Activated naive CD8-positive, alpha-beta T cell (primary cell): Measurements from ENCODE around the gene ASTN2.
"Not testable (repeated sequence)": the region's sequence is repeated elsewhere in the genome, so short reads cannot be mapped to it uniquely, and the experiment has no call there.

ENCODE experiments used
- H3K27ac Mint-ChIP-seq: one replicate; pipeline ENCODE4 v1.8.0; 2021; ENCODE audit warnings: mixed read lengths
- H3K27me3 Mint-ChIP-seq: one replicate; pipeline ENCODE4 v1.8.0; 2021; ENCODE audit warnings: mixed read lengths
- H3K36me3 Mint-ChIP-seq: one replicate; pipeline ENCODE4 v1.8.0; 2021; ENCODE audit warnings: mixed read lengths
- H3K4me1 Mint-ChIP-seq: one replicate; pipeline ENCODE4 v1.8.0; 2021; ENCODE audit warnings: low read depth, mixed read lengths
- H3K4me3 Mint-ChIP-seq: one replicate; pipeline ENCODE4 v1.8.0; 2021; ENCODE audit warnings: mild to moderate bottlenecking, mixed read lengths
- H3K9me3 Mint-ChIP-seq: one replicate; pipeline ENCODE4 v1.8.0; 2021; ENCODE audit warnings: low read depth, mixed read lengths

The ASTN2 gene

DNA sequence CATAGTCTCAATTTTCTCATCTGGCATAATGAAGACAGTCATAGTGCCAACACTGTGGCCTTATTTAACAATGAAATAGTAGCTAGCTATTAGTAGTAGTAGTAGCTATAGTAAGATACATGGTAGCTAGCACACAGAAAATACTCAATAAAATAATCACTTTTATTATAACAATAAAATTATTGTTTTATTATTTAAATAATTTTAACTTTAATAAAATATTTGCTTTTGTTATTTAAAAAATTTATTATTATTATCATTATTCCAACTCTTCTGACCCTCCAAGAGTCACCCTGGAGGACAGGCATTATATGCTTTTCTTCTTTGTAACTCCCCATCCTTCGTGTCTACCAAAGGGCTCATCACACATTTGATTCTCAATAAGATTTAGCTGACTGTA, 475.7 kb downstream of the ASTN2 start:
- H3K4me1 Mint-ChIP-seq = no peaks in the 10 kb centered on the region
- H3K27ac Mint-ChIP-seq = no peak overlapping the region

DNA sequence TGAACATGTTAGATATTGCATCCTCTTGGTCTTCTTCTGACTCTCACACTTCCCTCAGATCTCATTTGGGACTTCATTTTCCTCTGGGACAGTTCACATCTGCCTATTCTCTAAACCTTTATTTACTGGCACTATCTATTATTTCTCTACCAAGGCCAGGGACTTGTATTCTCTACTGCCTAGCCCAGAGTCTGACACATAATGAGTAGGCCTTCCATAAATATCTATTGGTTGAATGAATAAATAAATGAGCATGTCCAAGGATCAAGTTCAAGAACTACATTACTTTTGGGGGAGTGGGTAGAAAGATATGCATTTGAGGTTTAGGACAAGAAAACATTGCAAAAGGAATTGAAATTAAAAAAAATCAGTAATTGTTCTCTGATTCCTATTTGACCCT, 477.5 kb downstream of the ASTN2 start:
- Mint-ChIP-seq H3K4me1 (no peaks in the 10 kb centered on the region), H3K9me3 (peaks cover 4% of the 10 kb centered on the region), H3K36me3 (no peaks in the 10 kb centered on the region), H3K4me3 (no peak overlapping the region), H3K27me3 (no peaks in the 10 kb centered on the region), H3K27ac (no peak overlapping the region)

More for the DNA sequence above, 475.7 kb downstream of the ASTN2 start:
- no peak overlapping the region for H3K4me3 Mint-ChIP-seq
- H3K9me3 Mint-ChIP-seq = peaks cover 4% of the 10 kb centered on the region
- H3K36me3 Mint-ChIP-seq = no peaks in the 10 kb centered on the region
- peaks cover 4% of the 10 kb centered on the region for H3K27me3 Mint-ChIP-seq

DNA sequence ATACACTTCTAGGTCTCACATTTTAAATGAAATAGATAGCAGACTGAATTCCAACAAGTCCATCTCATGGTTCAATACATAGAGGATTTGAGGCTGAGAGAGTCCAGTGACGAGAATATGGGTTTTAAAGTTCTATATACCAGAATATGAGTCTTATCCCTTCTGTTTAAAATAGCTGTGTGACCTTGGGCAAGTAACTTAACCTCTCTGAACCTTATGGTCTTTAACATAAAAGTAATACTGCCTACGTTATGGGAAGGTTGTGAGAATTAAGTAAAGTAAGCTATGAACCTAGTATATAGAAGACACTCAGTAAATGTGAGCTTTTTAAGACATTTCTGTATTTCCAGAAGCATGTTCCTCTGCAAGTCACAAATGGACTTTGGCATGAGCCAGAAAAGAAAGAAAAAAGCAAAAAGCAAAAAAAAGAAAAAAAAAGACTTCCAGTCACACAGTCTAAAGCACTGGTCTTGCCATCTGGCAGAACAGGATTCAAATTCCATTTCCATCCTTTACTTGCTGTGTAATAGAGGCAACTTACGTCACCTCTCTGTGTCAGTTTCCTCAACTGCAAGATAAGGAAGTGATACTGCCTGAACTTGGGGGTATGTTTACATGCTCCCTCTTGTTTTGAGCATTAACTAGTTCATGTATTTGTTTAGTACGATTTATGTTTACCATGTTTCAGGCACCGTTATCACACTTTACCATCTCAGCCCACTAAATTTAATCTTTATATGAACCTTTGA, 479.5 kb downstream of the ASTN2 start:
- no peak overlapping the region for H3K4me3 Mint-ChIP-seq
- peaks cover 4% of the 10 kb centered on the region for H3K9me3 Mint-ChIP-seq

DNA sequence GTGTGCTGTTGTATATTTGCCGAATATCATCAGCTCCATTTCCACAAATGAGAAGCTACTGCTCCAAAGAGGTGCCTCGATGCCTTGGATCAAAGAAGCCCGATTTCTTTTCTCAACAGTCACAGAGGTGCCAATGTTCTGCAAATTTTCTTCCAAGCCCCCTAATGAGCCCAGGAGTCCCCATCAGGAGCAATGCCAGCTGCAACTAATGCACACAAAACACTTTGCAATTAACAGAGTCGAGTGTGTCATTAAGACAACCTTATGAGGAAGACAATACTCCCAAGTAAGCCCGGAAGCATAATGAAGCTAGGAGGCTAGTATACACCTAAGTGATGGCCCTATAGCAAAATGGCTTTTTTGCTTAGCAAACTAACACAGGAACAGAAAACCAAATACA, 480.7 kb downstream of the ASTN2 start:
- H3K9me3 Mint-ChIP-seq = peaks cover 4% of the 10 kb centered on the region
- H3K27ac Mint-ChIP-seq = no peak overlapping the region
- no peaks in the 10 kb centered on the region for H3K4me1 Mint-ChIP-seq
- H3K36me3 Mint-ChIP-seq = no peaks in the 10 kb centered on the region
- H3K4me3 Mint-ChIP-seq = no peak overlapping the region
- H3K27me3 Mint-ChIP-seq = peaks cover 2% of the 10 kb centered on the region

More for the DNA sequence above, 479.5 kb downstream of the ASTN2 start:
- H3K27ac Mint-ChIP-seq = no peak overlapping the region
- H3K36me3 Mint-ChIP-seq = no peaks in the 10 kb centered on the region
- no peaks in the 10 kb centered on the region for H3K4me1 Mint-ChIP-seq
- H3K27me3 Mint-ChIP-seq = peaks cover 2% of the 10 kb centered on the region

DNA sequence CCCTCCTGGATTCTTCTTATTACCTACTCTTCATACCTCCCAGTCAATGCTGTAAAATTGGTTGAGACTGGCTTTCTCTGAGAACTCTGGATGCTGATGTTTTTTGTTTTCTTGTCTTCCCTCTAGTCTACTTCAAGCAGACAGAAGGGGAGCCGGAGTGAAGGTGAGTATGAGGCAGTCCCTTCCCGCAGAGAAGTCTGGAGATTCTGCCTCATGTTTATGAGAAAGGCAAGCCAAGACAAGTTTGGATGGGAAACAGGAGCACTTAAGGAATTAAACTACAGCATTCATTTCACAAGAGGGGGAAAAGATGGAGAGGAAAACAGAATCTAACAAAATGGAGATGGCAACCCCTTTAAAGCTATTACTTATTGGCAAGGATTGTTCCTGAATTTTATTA, 481.6 kb downstream of the ASTN2 start:
- no peak overlapping the region for H3K4me3 Mint-ChIP-seq
- H3K9me3 Mint-ChIP-seq = peaks cover 4% of the 10 kb centered on the region
- no peaks in the 10 kb centered on the region for H3K36me3 Mint-ChIP-seq
- H3K27ac Mint-ChIP-seq = no peak overlapping the region
- peaks cover 2% of the 10 kb centered on the region for H3K27me3 Mint-ChIP-seq
- H3K4me1 Mint-ChIP-seq = no peaks in the 10 kb centered on the region

DNA sequence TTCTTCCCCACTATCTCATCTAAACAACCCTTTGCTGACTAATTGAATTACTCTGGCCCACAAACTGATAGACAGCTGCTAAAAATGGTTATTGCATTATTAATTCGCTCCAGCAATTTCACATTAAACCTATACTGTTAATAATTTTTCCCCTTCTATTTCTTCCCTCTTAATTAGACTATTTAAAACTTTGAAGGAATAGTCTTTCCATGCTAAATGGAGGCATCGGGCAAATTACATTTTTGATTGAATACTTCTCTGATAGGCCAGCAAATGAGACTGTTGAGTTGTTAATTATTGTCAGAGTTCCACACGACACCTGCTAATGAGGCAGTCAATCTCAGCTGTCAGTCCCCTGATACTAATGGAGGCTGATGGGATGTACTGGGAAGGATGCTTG, 485.2 kb downstream of the ASTN2 start:
- Mint-ChIP-seq H3K27ac (no peak overlapping the region), H3K4me1 (no peaks in the 10 kb centered on the region), H3K9me3 (no peaks in the 10 kb centered on the region), H3K4me3 (no peak overlapping the region), H3K27me3 (peaks cover 2% of the 10 kb centered on the region), H3K36me3 (no peaks in the 10 kb centered on the region)

DNA sequence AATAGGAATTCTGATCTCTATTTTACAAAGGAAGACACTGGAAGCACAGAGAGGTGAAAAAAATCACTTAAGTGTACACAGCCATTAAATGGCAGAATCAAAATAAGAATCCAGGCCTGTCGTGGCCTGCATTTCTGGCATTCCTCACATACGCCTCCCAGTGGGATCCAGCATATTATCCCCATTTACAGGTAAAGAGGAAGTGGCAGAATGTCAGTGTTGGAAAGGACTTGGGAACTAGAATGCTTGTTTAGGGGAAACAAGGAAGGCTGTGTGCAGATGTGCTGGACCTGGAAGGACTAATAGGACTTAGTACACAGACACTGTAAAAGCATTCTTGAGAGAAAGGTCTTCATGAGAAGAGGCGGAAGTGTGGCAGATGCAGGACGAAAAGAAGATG, 486.0 kb downstream of the ASTN2 start:
- H3K4me3 Mint-ChIP-seq = no peak overlapping the region
- peaks cover 2% of the 10 kb centered on the region for H3K27me3 Mint-ChIP-seq
- H3K4me1 Mint-ChIP-seq = no peaks in the 10 kb centered on the region
- no peaks in the 10 kb centered on the region for H3K36me3 Mint-ChIP-seq
- no peaks in the 10 kb centered on the region for H3K9me3 Mint-ChIP-seq
- H3K27ac Mint-ChIP-seq = no peak overlapping the region

DNA sequence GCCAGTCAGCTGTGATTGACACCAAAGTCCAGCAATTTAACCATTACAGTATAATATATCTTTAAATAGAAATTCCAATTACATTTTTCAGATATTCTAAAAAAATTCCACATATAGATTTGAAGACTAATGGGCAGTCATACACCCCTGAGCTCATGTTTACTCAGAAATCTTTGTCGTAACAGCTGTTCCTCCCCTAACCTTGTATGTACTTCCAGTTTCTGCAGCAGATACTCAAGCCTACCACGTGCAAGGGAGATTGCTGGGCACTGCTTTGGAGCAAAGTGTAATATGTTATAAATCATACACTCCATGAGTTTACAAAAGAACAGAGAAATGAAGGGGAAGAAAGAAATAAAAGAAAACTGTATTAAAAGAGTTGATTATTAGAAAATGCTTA, 486.6 kb downstream of the ASTN2 start:
- Mint-ChIP-seq H3K9me3 (no peaks in the 10 kb centered on the region), H3K27ac (no peak overlapping the region), H3K27me3 (peaks cover 2% of the 10 kb centered on the region), H3K36me3 (no peaks in the 10 kb centered on the region), H3K4me1 (no peaks in the 10 kb centered on the region), H3K4me3 (no peak overlapping the region)

DNA sequence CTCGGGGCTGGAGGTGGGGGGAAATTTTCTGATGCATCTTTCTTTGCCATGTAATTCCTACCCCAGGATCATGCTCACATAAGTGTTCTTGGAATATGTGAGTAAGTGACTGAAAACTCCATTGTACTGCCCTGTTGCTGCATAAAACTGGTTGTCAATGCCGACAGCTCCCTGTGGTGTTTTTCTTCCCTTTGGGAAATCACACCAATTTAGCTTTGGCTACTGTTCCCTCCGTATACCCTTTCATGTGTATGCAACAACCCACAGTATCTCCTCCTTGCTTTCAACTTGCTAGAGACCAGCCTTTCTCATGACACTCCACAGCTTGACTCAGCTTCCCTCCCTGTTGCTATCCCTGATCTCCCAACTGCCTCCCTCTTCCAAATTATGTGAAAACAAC, 487.1 kb downstream of the ASTN2 start:
- no peak overlapping the region for H3K4me3 Mint-ChIP-seq
- no peak overlapping the region for H3K27ac Mint-ChIP-seq
- no peaks in the 10 kb centered on the region for H3K4me1 Mint-ChIP-seq
- H3K27me3 Mint-ChIP-seq = peaks cover 2% of the 10 kb centered on the region
- no peaks in the 10 kb centered on the region for H3K36me3 Mint-ChIP-seq
- H3K9me3 Mint-ChIP-seq = no peaks in the 10 kb centered on the region

DNA sequence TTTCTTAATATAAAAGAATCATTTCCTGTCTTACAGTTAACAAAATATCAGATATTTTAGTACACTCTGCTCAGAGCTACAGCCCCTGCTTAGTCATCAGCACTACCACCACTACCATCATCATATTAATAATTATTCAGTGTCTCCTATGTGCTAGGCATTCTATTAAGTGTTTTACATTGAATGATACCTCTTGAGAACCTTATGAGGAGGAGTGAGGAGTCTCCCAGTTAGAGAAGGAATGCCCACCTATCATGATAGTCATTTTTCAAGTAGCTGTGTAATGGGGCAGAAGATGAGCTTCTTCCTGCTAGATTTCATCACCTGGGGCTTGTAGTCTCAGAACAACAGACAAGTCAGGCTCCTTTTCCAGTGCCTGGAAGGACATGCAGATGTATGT, 489.7 kb downstream of the ASTN2 start:
- no peaks in the 10 kb centered on the region for H3K36me3 Mint-ChIP-seq
- H3K4me3 Mint-ChIP-seq = no peak overlapping the region
- no peaks in the 10 kb centered on the region for H3K9me3 Mint-ChIP-seq
- H3K27ac Mint-ChIP-seq = no peak overlapping the region
- no peaks in the 10 kb centered on the region for H3K4me1 Mint-ChIP-seq
- peaks cover 1% of the 10 kb centered on the region for H3K27me3 Mint-ChIP-seq

DNA sequence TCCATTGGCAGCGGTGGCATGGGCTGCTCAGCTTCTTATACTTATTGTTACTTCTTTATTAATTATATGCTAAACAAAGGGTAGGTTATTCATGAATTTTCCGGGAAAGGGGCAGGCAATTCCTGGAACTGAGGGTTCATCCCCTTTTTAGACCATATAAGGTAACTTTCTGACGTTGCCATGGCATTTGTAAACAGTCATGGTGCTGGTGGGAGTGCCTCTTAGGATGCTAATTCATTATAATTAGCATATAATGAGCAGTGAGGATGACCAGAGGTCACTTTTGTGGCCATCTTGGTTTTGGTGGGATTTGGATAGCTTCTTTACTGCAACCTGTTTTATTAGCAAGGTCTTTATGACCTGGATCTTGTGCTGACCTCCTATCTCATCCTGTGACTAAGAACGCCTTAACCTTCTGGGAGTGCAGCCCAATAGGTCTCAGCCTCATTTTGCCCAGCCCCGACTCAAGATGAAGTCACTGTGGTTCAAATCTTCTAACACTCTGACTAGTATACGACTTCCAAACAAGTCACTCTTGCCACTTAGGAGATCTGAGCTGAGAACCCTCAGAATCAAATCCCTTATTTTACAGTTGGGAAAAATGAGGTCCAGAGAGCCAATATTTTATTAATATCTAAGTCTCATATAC, 490.3 kb downstream of the ASTN2 start:
- H3K27ac Mint-ChIP-seq = no peak overlapping the region
- no peaks in the 10 kb centered on the region for H3K36me3 Mint-ChIP-seq
- H3K9me3 Mint-ChIP-seq = no peaks in the 10 kb centered on the region
- no peak overlapping the region for H3K4me3 Mint-ChIP-seq
- H3K27me3 Mint-ChIP-seq = peaks cover 1% of the 10 kb centered on the region
- H3K4me1 Mint-ChIP-seq = no peaks in the 10 kb centered on the region

DNA sequence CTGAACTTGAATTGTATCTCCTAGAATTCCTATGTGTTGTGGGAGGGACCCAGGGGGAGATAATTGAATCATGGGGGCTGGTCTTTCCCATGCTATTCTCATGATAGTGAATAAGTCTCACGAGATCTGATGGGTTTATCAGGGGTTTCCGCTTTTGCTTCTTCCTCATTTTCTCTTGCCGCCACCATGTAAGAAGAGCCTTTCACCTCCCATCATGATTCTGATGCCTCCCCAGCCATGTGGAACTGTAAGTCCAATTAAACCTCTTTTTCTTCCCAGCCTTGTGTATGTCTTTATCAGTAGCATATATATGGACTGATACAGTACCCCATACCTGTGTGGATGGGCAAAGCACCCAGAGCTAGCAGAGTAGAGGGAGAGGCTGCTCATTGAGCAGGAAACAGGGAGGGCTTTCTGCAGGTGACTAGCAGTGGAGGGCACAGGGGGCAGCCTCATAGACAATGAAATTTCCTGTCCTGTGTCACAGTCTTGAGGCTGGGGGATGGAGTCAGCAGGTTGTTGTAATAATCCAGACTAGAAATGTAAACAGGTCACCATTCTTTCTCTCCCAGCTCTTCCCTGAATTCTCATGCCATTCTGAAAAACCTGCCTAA, 496.9 kb downstream of the ASTN2 start:
- H3K27ac Mint-ChIP-seq, H3K4me1 Mint-ChIP-seq, H3K36me3 Mint-ChIP-seq, H3K27me3 Mint-ChIP-seq, H3K9me3 Mint-ChIP-seq, H3K4me3 Mint-ChIP-seq: not testable (repeated sequence)

DNA sequence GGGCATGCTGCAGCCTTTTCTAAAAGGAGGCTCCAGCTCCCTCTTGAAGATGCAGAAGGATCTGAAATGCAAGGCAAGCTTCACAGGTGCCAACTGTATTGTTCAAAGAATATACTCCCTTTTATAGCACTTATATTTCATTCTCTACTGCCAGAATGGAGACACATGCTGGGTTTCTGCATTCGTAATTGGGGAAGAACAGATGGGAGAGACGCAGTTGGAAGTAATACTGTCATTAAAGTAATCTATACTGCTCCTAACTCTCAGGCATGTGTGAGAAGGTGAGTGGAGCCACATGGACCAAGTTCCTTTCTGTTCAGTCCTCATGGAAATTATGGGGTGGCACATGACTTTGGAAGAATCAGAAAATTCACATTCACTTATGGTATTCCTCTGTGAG, 501.3 kb downstream of the ASTN2 start:
- H3K9me3 Mint-ChIP-seq = peaks cover 5% of the 10 kb centered on the region
- peaks cover 6% of the 10 kb centered on the region for H3K27me3 Mint-ChIP-seq
- H3K36me3 Mint-ChIP-seq = no peaks in the 10 kb centered on the region
- H3K4me1 Mint-ChIP-seq = no peaks in the 10 kb centered on the region
- H3K4me3 Mint-ChIP-seq = no peak overlapping the region
- H3K27ac Mint-ChIP-seq = no peak overlapping the region

DNA sequence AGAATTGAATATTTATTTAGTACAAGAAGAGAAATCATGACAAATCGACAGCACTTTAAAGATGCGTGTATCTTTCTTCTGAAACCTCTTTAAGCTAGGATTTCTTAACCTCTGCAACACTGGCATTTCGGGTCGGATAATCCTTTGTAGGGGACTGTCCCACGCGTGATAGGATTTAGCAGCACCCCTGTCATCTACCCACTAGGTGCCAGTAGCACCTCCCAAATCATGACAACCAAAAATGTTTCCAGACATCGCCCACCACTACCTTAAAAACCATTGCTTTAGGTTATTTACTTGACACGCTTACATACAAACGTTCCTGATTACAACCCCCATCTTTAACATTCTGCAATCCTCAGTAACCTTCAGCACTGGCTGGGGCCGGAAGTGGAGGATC, 504.7 kb downstream of the ASTN2 start:
- H3K27me3 Mint-ChIP-seq = peaks cover 2% of the 10 kb centered on the region
- H3K4me3 Mint-ChIP-seq = no peak overlapping the region
- no peaks in the 10 kb centered on the region for H3K4me1 Mint-ChIP-seq
- no peak overlapping the region for H3K27ac Mint-ChIP-seq
- H3K36me3 Mint-ChIP-seq = no peaks in the 10 kb centered on the region
- H3K9me3 Mint-ChIP-seq = no peaks in the 10 kb centered on the region

DNA sequence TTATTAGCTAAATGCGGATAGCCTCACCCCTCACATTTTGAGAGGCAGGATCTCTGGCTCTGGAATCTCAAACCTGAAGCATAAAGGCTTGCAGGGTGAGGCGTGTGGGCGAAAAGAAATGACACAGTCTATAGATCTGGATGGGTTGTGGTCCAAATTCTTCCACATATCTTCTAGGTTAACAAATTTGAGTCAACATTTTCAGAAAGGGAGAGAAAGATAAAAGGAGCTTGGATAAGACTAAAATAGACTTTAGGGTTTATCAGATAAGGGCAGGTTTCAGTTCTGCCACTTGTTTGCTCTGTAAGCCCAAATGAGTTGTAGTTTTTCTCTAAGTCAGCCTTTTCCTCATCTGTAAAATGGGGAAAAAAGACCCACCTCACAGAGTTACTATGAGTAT, 506.9 kb downstream of the ASTN2 start:
- Mint-ChIP-seq H3K4me3 (no peak overlapping the region), H3K36me3 (no peaks in the 10 kb centered on the region), H3K27ac (no peak overlapping the region), H3K4me1 (no peaks in the 10 kb centered on the region), H3K9me3 (no peaks in the 10 kb centered on the region), H3K27me3 (peaks cover 2% of the 10 kb centered on the region)
